ES-I3 (cell line): Measurements from ENCODE around the gene VSTM2A.

ENCODE experiments used
- H3K36me3 ChIP-seq: 2 replicates; pipeline ENCODE4 v1.6.1; 2013; ENCODE audit warnings: mild to moderate bottlenecking, low read length, control low read depth, moderate library complexity; ENCODE audit not compliant: insufficient read depth
- H3K4me1 ChIP-seq: 2 replicates; pipeline ENCODE4 v1.6.1; 2013; ENCODE audit warnings: mild to moderate bottlenecking, control low read depth, low read length; ENCODE audit not compliant: insufficient read depth
- H3K9ac ChIP-seq: 2 replicates; pipeline ENCODE4 v1.6.1; 2013; ENCODE audit warnings: low read depth, mild to moderate bottlenecking, low read length, moderate library complexity
- H3K9me3 ChIP-seq: 2 replicates; pipeline ENCODE4 v1.6.1; 2013; ENCODE audit warnings: mild to moderate bottlenecking, low read length, moderate library complexity; ENCODE audit not compliant: control insufficient read depth, insufficient read depth

VSTM2A gene

DNA sequence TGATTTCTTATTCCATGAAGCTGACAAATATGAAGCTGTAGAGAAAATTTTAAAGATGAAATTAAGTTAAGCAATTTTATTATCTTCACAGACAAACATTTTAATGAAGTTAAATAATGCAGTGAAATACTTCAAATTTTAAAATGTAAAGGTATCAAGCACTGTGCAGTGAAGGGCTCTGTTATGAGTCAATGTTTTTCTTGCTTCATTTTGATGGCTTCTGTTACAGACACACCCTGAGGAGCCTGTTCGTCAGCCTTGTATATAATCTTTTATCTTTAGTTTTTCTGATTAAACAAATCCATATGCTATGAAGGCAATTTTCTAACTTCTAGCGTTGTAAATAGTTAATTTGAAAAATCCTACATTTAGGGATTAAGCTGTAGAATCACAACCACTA is 18.5 kb downstream of the VSTM2A start:
- Histone ChIP-seq H3K9me3 (no peaks in the 10 kb centered on the region), H3K4me1 (peaks cover 7% of the 10 kb centered on the region; the same call in 1 of the 2 replicates), H3K9ac (no peak overlapping the region), H3K36me3 (no peaks in the 10 kb centered on the region)

- H3K36me3 ChIP-seq, result no peaks in the 10 kb centered on the region
- no peak overlapping the region for H3K9ac ChIP-seq
- no peaks in the 10 kb centered on the region for H3K4me1 ChIP-seq
- H3K9me3 ChIP-seq, result no peaks in the 10 kb centered on the region
Measured at GRCh38 chr7:54563329-54563916, 21.2 kb downstream of the VSTM2A start.

- Histone ChIP-seq H3K36me3 (no peaks in the 10 kb centered on the region), H3K4me1 (no peaks in the 10 kb centered on the region; the same call in 1 of the 2 replicates), H3K9me3 (no peaks in the 10 kb centered on the region), H3K9ac (no peak overlapping the region)
Measured at GRCh38 chr7:54565432-54565831, 23.3 kb downstream of the VSTM2A start.

DNA sequence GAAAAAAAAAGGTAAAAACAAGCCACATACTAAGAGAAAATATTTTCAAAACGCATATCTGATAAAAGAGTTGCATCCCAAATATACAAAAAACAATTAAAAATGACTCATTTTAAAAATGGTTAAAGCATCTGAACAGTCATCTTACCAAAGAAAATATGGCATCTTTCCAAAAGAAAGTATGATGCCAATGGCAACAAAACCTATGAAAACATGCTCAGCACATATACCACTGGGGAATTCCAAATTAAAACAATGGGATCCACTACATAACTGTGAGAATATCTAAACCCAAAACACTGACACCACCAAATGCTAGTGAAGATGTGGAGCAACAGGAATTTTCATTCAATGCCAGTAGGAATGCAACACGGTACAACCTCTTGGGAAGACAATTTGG is 39.3 kb downstream of the VSTM2A start:
- H3K9ac ChIP-seq, result no peak overlapping the region
- no peaks in the 10 kb centered on the region for H3K36me3 ChIP-seq
- H3K9me3 ChIP-seq, result no peaks in the 10 kb centered on the region
- H3K4me1 ChIP-seq, result no peaks in the 10 kb centered on the region

- H3K36me3 ChIP-seq, result no peaks in the 10 kb centered on the region
- H3K9me3 ChIP-seq, result no peaks in the 10 kb centered on the region
- H3K4me1 ChIP-seq, result no peaks in the 10 kb centered on the region
- H3K9ac ChIP-seq, result no peak overlapping the region
Measured at GRCh38 chr7:54591404-54592386, 49.5 kb downstream of the VSTM2A start.

DNA sequence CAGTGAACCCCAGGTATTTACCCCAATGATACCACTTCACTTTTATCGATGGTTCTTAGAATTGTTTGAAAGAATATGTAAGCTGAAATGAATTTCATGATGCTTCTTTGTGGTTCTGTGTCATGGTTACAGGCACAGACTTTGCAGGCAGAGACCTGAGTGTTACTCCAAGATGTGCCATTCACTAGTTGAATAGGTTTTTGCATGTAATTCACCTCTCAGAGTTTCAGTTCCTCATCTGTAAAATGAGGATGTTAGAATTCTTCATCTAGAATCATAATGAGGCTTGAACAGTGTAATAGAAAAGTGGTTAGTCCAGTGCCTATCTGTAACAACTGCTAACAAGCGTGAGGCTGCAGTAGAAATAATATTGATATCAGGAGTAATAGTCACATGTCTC is 54.6 kb downstream of the VSTM2A start:
- Histone ChIP-seq H3K9ac (no peak overlapping the region), H3K36me3 (no peaks in the 10 kb centered on the region), H3K4me1 (no peaks in the 10 kb centered on the region), H3K9me3 (no peaks in the 10 kb centered on the region)

DNA sequence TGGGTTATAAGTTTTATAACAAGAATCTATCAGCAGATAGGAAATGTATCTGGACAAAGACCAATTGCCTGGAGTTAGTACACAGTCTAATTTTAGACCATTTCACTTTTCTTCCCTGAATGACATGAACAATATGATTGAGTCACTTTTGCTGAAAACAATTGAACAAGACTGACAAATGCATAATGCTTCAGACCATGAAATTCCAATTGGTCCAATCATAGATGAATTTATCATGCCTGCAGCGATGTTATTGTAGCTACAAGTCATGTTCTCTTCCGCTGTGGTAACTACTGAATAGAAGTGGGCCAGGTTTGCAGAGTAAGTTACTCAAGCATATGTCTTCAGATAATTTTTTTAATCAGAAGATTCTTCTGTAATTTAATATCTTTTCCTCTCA is 73.4 kb downstream of the VSTM2A start:
- H3K9me3 ChIP-seq, result no peaks in the 10 kb centered on the region
- no peak overlapping the region for H3K9ac ChIP-seq
- H3K36me3 ChIP-seq, result no peaks in the 10 kb centered on the region
- H3K4me1 ChIP-seq, result no peaks in the 10 kb centered on the region
